ENCODE data around the gene FASLG.

DNA sequence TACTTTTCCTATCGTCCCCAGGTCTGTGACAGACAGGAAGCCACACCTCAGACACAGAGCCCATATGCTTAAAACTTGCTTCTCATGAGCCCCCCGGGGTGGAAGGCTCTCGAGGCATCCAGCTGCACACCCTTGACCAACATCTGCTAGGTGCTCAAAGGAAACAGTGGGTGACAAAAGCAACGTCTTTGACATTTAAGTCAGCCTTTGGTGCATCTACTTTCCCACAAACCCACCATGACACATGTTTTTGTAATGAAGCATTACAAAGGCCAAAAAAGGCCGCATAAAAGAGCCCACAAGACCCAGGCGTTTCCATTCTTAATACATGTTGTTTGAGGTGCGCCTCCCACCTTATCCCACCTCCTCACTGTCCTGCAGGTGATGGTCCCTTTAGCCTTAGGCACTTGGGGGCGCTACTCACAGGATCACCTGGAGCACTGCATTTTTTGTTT, 11.8 kb upstream of the FASLG start:
- TF ChIP-seq SIN3A (IDR thresholded peaks at IDR 0.05; ENCODE audit: borderline replicate concordance, insufficient read depth, low read length), result no peak
- no peak for TF ChIP-seq TAF1 (IDR thresholded peaks at IDR 0.05; ENCODE audit: borderline replicate concordance, insufficient read depth, low read length)
- no peak for TF ChIP-seq POLR2AphosphoS5 (IDR thresholded peaks at IDR 0.05; ENCODE audit: low read depth, low read length)
